Measurements from ENCODE around the gene SPATA46. TPM values are rescaled to one million over a fixed set of nuclear protein-coding genes. Genes with fewer than 3 reads are reported as not detected.

SPATA46 gene
- total and polyA plus RNA-seq, 9 of the 15 experiments (the other 6 are each of a cell fraction or from before 2014, with no cell fraction given), result 0.04 to 0.11 TPM; not detected in 7

- no peak for TF ChIP-seq ATF6 (CRISPR knock-in tag; IDR thresholded peaks at IDR 0.05)
- no peak for TF ChIP-seq SETDB1 (IDR thresholded peaks at IDR 0.05; ENCODE audit: low read length)
- TF ChIP-seq, protein P1, sequence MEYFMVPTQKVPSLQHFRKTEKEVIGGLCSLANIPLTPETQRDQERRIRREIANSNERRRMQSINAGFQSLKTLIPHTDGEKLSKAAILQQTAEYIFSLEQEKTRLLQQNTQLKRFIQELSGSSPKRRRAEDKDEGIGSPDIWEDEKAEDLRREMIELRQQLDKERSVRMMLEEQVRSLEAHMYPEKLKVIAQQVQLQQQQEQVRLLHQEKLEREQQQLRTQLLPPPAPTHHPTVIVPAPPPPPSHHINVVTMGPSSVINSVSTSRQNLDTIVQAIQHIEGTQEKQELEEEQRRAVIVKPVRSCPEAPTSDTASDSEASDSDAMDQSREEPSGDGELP (CRISPR knock-in tag; IDR thresholded peaks at IDR 0.05; ENCODE audit: borderline replicate concordance), result 0 out of 2 replicates have a peak, but pooled peaks have one; percentile 39
- TF ChIP-seq MEIS2 (IDR thresholded peaks at IDR 0.05; ENCODE audit: partially characterized antibody), result peak; percentile 66
- no peak for TF ChIP-seq KDM2B (CRISPR knock-in tag; IDR thresholded peaks at IDR 0.05)
- 0 out of 2 replicates have a peak, but pooled peaks have one; percentile 9 for TF ChIP-seq SPI1 (IDR thresholded peaks at IDR 0.05; ENCODE audit: borderline replicate concordance, low read depth, low read length)
- peak; percentile 38; the same call in 1 of the 2 replicates for TF ChIP-seq CTBP1 (IDR thresholded peaks at IDR 0.05; ENCODE audit: borderline replicate concordance)
These were observed 12.6 kb upstream of the SPATA46 start (continued) for GRCh38 chr1:162389021-162389818.
